Mesodermal cell (in vitro differentiated cells): ENCODE data around the gene PTRH2.

ENCODE experiments used
- H3K27ac ChIP-seq: 2 replicates; pipeline ENCODE4 v1.7.0; 2013; ENCODE audit warnings: mild to moderate bottlenecking, low read depth, low read length, moderate library complexity; ENCODE audit not compliant: severe bottlenecking
- H3K36me3 ChIP-seq: 2 replicates; pipeline ENCODE4 v1.7.1; 2013; ENCODE audit warnings: mild to moderate bottlenecking, low read length, moderate library complexity; ENCODE audit not compliant: control insufficient read depth, insufficient read depth
- H3K4me1 ChIP-seq: one replicate; pipeline ENCODE4 v1.7.1; 2013; ENCODE audit warnings: mild to moderate bottlenecking, low read length; ENCODE audit not compliant: insufficient read depth, control insufficient read depth, poor library complexity, severe bottlenecking
- H3K4me3 ChIP-seq: 2 replicates; pipeline ENCODE4 v1.7.0; 2013; ENCODE audit warnings: low read length, control low read depth, mild to moderate bottlenecking; ENCODE audit not compliant: insufficient read depth, poor library complexity, severe bottlenecking; ENCODE audit errors: extremely low read depth
- H3K9me3 ChIP-seq: 2 replicates; pipeline ENCODE4 v1.7.1; 2013; ENCODE audit warnings: mild to moderate bottlenecking, low read length, moderate library complexity; ENCODE audit not compliant: control insufficient read depth
- WGBS, 2 experiments: methylation state at CpG; one replicate each; pipeline ENCODE4 v1.1.5; 2013; ENCODE audit warnings: missing lambda C conversion rate in 2 of 2; ENCODE audit not compliant: insufficient coverage in 2 of 2; 5-methylcytosine and 5-hydroxymethylcytosine counted together

PTRH2 gene

GRCh38 chr17:59745040-59745439, 37.8 kb upstream of the PTRH2 start:
- no CpG with 5 or more reads among the region's 2 CpGs for WGBS, 2 experiments
- H3K9me3 ChIP-seq, result peaks cover 5% of the 10 kb centered on the region
- peaks cover 37% of the 10 kb centered on the region for H3K36me3 ChIP-seq
- H3K27ac ChIP-seq, result no peak overlapping the region
- no peak overlapping the region for H3K4me3 ChIP-seq
- no peaks in the 10 kb centered on the region for H3K4me1 ChIP-seq

- H3K4me3 ChIP-seq, result no peak overlapping the region
These were observed 36.6 kb upstream of the PTRH2 start for GRCh38 chr17:59743842-59744241.

GRCh38 chr17:59737324-59737723, 30.1 kb upstream of the PTRH2 start:
- WGBS, 2 experiments, result 74 to 80% methylated on average over 1 to 2 of the region's 3 CpGs

More at GRCh38 chr17:59743842-59744241, 36.6 kb upstream of the PTRH2 start:
- Histone ChIP-seq H3K36me3 (peaks cover 37% of the 10 kb centered on the region), H3K27ac (no peak overlapping the region), H3K9me3 (peaks cover 5% of the 10 kb centered on the region), H3K4me1 (no peaks in the 10 kb centered on the region)
- WGBS, 2 experiments, result 87 to 98% methylated on average over 4 of the region's 4 CpGs

GRCh38 chr17:59734226-59734625, 27.0 kb upstream of the PTRH2 start:
- Histone ChIP-seq H3K4me3 (no peak overlapping the region), H3K27ac (no peak overlapping the region), H3K4me1 (peaks cover 5% of the 10 kb centered on the region), H3K36me3 (peaks cover 40% of the 10 kb centered on the region), H3K9me3 (no peaks in the 10 kb centered on the region)
- WGBS, 2 experiments, result 88 to 89% methylated on average over 3 of the region's 5 CpGs

More at GRCh38 chr17:59737324-59737723, 30.1 kb upstream of the PTRH2 start:
- Histone ChIP-seq H3K27ac (no peak overlapping the region), H3K9me3 (no peaks in the 10 kb centered on the region), H3K36me3 (peaks cover 42% of the 10 kb centered on the region), H3K4me1 (no peaks in the 10 kb centered on the region), H3K4me3 (no peak overlapping the region)

- Histone ChIP-seq H3K27ac (no peak overlapping the region), H3K9me3 (no peaks in the 10 kb centered on the region), H3K36me3 (peaks cover 40% of the 10 kb centered on the region), H3K4me3 (no peak overlapping the region), H3K4me1 (peaks cover 5% of the 10 kb centered on the region)
- WGBS, 2 experiments, result 93 to 100% methylated on average over 2 of the region's 2 CpGs
These were observed 26.5 kb upstream of the PTRH2 start for GRCh38 chr17:59733697-59734096.

- Histone ChIP-seq H3K4me3 (no peak overlapping the region), H3K36me3 (peaks cover 24% of the 10 kb centered on the region), H3K27ac (no peak overlapping the region), H3K4me1 (peaks cover 5% of the 10 kb centered on the region), H3K9me3 (no peaks in the 10 kb centered on the region)
- no CpG with 5 or more reads among the region's 1 CpG for WGBS, 2 experiments
These were observed 23.1 kb upstream of the PTRH2 start for GRCh38 chr17:59730268-59730834.

- peaks cover 20% of the 10 kb centered on the region for H3K36me3 ChIP-seq
- H3K4me1 ChIP-seq, result peaks cover 5% of the 10 kb centered on the region
- no peak overlapping the region for H3K27ac ChIP-seq
- WGBS, 2 experiments, result 100% methylated on average over 1 of the region's 1 CpG
- H3K4me3 ChIP-seq, result no peak overlapping the region
- no peaks in the 10 kb centered on the region for H3K9me3 ChIP-seq
These were observed 20.7 kb upstream of the PTRH2 start for GRCh38 chr17:59727817-59728533.

- no peaks in the 10 kb centered on the region for H3K9me3 ChIP-seq
- WGBS, 2 experiments, result no CpG with 5 or more reads among the region's 2 CpGs
- peaks cover 16% of the 10 kb centered on the region for H3K36me3 ChIP-seq
- H3K27ac ChIP-seq, result no peak overlapping the region
- peaks cover 5% of the 10 kb centered on the region for H3K4me1 ChIP-seq
- H3K4me3 ChIP-seq, result no peak overlapping the region
These were observed 18.5 kb upstream of the PTRH2 start for GRCh38 chr17:59725691-59726090.

GRCh38 chr17:59723607-59724006, 16.4 kb upstream of the PTRH2 start:
- Histone ChIP-seq H3K27ac (no peak overlapping the region), H3K9me3 (no peaks in the 10 kb centered on the region), H3K4me3 (no peak overlapping the region), H3K4me1 (no peaks in the 10 kb centered on the region), H3K36me3 (peaks cover 6% of the 10 kb centered on the region)
- 93 to 95% methylated on average over 1 of the region's 1 CpG for WGBS, 2 experiments

GRCh38 chr17:59723041-59723440, 15.8 kb upstream of the PTRH2 start:
- Histone ChIP-seq H3K27ac (no peak overlapping the region), H3K9me3 (no peaks in the 10 kb centered on the region), H3K4me3 (no peak overlapping the region), H3K36me3 (peaks cover 6% of the 10 kb centered on the region), H3K4me1 (no peaks in the 10 kb centered on the region)
- 38 to 81% methylated on average over 1 of the region's 1 CpG for WGBS, 2 experiments

GRCh38 chr17:59722623-59723022, 15.4 kb upstream of the PTRH2 start:
- Histone ChIP-seq H3K4me1 (no peaks in the 10 kb centered on the region), H3K27ac (no peak overlapping the region), H3K4me3 (no peak overlapping the region), H3K36me3 (peaks cover 6% of the 10 kb centered on the region), H3K9me3 (no peaks in the 10 kb centered on the region)
- 89 to 94% methylated on average over 2 to 3 of the region's 4 CpGs for WGBS, 2 experiments
